T follicular helper cell (primary cell): Measurements from ENCODE around the gene ZNF888.
A peak's percentile ranks its signal among the peaks of the same experiment; 100 is the strongest.
"Not testable (repeated sequence)": the region's sequence is repeated elsewhere in the genome, so short reads cannot be mapped to it uniquely, and the experiment has no call there.

ENCODE experiments used
- DNase-seq: peaks from one replicate; pipeline ENCODE4 v3.0.0-alpha.2; 2020; ENCODE audit warnings: low read depth

Gene ZNF888

DNA sequence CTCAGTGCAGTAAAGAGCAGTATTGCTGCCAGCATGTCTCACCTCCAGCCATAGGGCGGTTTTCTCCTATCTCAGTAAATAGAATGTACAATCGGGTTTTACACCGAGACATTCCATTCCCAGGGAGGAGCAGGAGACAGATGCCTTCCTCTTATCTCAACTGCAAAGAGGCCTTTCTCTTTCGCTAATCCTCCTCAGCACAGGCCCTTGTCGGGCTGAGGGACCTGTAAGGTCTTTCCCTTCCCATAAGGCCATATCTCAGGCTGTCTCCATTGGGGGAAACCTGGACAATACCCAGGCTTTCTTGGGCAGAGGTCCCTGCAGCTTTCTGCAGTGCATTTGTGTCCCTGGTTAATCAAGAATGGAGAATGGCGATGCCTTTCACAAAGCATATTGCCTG lies 50.2 kb downstream of the ZNF888 start:
- DNase-seq, result not testable (repeated sequence)

DNA sequence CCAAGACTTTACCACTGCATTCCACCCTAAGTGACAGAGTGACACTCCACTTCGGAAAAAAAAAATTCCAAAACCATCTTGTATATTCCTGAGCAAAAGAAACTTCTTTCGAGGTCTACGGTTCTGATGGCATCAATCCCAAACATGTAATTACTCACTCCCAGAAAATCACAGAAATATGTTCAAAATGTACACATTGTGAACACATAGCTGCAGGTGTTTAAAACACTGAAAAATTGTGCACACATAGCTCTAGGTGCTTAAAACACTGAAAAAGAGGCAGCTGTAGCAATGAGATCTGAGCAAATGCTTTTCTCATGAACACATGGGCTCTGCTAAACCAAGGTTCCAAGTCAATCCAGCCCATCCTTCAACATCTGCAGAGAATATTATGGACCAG lies 51.8 kb downstream of the ZNF888 start:
- no peak for DNase-seq

DNA sequence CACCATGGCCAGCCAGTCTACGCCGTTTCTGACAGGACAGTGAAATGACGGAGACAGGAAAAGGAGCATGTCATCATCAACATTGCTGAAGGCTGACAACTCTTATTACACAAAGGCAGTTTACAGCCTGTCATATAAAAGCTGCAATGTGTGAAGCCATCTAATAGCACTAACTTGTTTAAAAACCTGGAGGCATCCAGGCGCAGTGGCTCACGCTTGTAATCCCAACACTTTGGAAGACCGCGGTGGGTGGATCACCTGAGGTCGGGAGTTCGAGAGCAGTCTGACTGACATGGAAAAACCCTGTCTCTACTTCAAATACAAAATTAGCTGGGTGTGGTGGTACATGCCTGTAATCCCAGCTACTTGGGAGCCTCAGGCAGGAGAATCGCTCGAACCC lies 55.2 kb downstream of the ZNF888 start:
- DNase-seq, result not testable (repeated sequence)

GRCh38 chr19:52857378-52858191 lies 65.6 kb downstream of the ZNF888 start, which contains the start of gene ZNF468:
TSS of gene ZNF468 (minus strand) at chr19:52857619. CDS start at chr19:52854272, 3,347 bp downstream.
- DNase-seq, result peak; percentile 48

DNA sequence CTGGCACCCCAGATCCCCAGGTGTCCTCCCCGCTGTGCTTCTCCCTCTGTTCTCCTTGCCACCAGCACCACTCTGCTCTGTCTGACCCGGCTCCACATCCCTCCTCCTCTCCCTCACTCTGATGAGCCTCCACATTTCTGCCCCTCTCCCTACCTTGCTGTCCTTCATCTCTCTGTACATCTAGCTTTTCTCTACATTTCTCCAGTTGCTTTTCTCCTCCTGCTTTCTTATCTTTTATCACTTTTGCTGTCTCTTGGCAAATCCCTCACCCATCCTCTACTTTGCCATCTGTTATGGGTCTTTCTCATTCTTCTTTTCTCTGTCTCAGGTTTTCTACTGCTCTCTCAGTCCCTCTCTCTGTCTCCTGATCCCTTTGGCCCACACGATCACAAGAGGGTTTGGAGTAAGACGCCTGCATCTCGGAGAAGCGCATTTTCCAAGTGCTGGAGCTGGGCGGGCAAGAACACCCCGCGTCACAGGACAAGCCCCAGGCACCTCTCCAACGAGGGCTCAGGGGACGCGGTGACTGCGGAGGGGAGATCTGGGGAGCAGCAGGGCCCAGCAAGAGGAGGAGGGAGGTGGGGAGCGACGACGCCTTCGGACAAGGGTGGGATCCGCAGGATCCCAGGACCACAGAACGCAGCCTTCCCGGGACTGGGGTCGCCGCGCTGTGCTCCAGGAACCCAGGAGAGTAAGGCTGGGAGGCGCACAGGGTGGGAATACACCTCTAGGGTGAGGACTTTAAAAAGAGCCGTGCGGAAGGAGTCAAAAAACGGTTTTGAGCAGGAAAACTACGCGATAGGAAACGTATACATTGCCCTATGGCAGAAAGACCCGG lies 66.5 kb downstream of the ZNF888 start:
- DNase-seq, result not testable (repeated sequence)
